Measurements from ENCODE around the gene FRAS1. TPM values are rescaled to one million over a fixed set of nuclear protein-coding genes. Genes with fewer than 3 reads are reported as not detected.

Gene FRAS1
- total and polyA plus RNA-seq, 2 of the 8 experiments (the other 6 are each of a cell fraction or from before 2014, with no cell fraction given): 38.5 to 109 TPM

- no peaks in the 10 kb centered on the region for H3K36me3 ChIP-seq (ENCODE audit: control insufficient read depth in 2 of 4, insufficient read depth in 4 of 4, low read length in 3 of 4)
- H3K23ac ChIP-seq (ENCODE audit: insufficient read length): no peak overlapping the region
- no peak overlapping the region for H2BK120ac ChIP-seq (replicated peaks; ENCODE audit: low read depth, low read length)
- H2BK12ac ChIP-seq (ENCODE audit: low read depth, low read length): no peak overlapping the region; the same call in 1 of the 2 replicates
- POLR2A ChIA-PET (ENCODE audit: partially characterized antibody): interaction anchor here (1.4 kb wide), 1 partner anchor 10 kb away, joined by 3 read pairs; no protein-coding TSS in a partner anchor
- no peaks in the 10 kb centered on the region for H3K27me3 ChIP-seq (replicated peaks in 1 of 4; ENCODE audit: control insufficient read depth in 3 of 4, extremely low read depth in 1 of 4, insufficient read depth in 3 of 4, low read length in 3 of 4)
- H3K4me1 ChIP-seq (replicated peaks in 1 of 4; ENCODE audit: control insufficient read depth in 3 of 4, insufficient read depth in 4 of 4, low read length in 3 of 4): peaks cover 0 to 6% (median 3%) of the 10 kb centered on the region in 4 experiments; a peak in 5 of 7 replicates
- H3K56ac ChIP-seq (replicated peaks; ENCODE audit: insufficient read length, low read depth, low read length): no peak overlapping the region
- no peak for TF ChIP-seq USF2 (IDR thresholded peaks at IDR 0.05; ENCODE audit: low read length)
- TF ChIP-seq KDM1A (IDR thresholded peaks at IDR 0.05; ENCODE audit: borderline replicate concordance, low read length): no peak
- no peak overlapping the region for H4K91ac ChIP-seq (replicated peaks; ENCODE audit: insufficient read length, low read length)
- no peaks in the 10 kb centered on the region for H3K9me3 ChIP-seq (ENCODE audit: insufficient read depth in 2 of 2, low read depth in 1 of 2, low read length in 1 of 2)
- H2AK5ac ChIP-seq (ENCODE audit: low read depth, low read length): no peak overlapping the region
- no peaks in the 10 kb centered on the region for H3K79me1 ChIP-seq (ENCODE audit: low read depth, low read length)
- no peaks in the 10 kb centered on the region for H4K20me1 ChIP-seq (replicated peaks in 1 of 2; ENCODE audit: control insufficient read depth in 1 of 2, insufficient read depth in 2 of 2, low read length in 2 of 2)
- H3K79me2 ChIP-seq (ENCODE audit: control insufficient read depth in 1 of 2, insufficient read depth in 2 of 2, low read length in 2 of 2): no peaks in the 10 kb centered on the region
- no peak overlapping the region for H3K27ac ChIP-seq (ENCODE audit: low read depth, low read length)
- H3K4me3 ChIP-seq (ENCODE audit: extremely low read depth in 1 of 4, insufficient read depth in 2 of 4, low read depth in 3 of 4, low read length in 4 of 4): no peak overlapping the region
- WGBS, 2 experiments (ENCODE audit: extremely low coverage in 1 of 2, insufficient coverage in 1 of 2, insufficient read length in 1 of 2, insufficient replicate concordance in 2 of 2, low coverage in 1 of 2, low lambda C conversion rate in 2 of 2, missing lambda C conversion rate in 1 of 2): 92% methylated on average over 2 of the region's 2 CpGs; no CpG with 5 or more reads in 1 of the 2 experiments
- H3K4me2 ChIP-seq (ENCODE audit: insufficient read depth in 1 of 2, low read depth in 2 of 2, low read length in 2 of 2): no peak overlapping the region
- FAIRE-seq (no peak), DNase-seq (ENCODE audit: low read depth in 1 of 2, low spot score in 2 of 2) (no peak)
- no peak overlapping the region for H2AFZ ChIP-seq (ENCODE audit: low read length)
- no peak overlapping the region for H3K9ac ChIP-seq (replicated peaks in 1 of 4; ENCODE audit: extremely low read depth in 1 of 4, low read depth in 3 of 4, low read length in 3 of 4)
- H3K18ac ChIP-seq (ENCODE audit: extremely low read depth, low read length): no peak overlapping the region
- no peak overlapping the region for H3K14ac ChIP-seq (ENCODE audit: insufficient read length)
- no peak overlapping the region for H4K8ac ChIP-seq (ENCODE audit: extremely low read depth, insufficient read depth, low read length)
- H2BK20ac ChIP-seq (ENCODE audit: low read length): no peak overlapping the region
- H3K4ac ChIP-seq (replicated peaks; ENCODE audit: insufficient read length, low read depth, low read length): no peak overlapping the region
- 0 out of 2 replicates have a peak overlapping the region, but pooled peaks have one; percentile 51 for H2BK15ac ChIP-seq (ENCODE audit: low read length)
- H2BK5ac ChIP-seq (ENCODE audit: low read depth, low read length): no peak overlapping the region
- H3K23me2 ChIP-seq (ENCODE audit: low read depth, low read length): no peaks in the 10 kb centered on the region
- no peak overlapping the region for H4K5ac ChIP-seq (ENCODE audit: insufficient read length, low read depth, low read length)
- CTCF ChIA-PET (ENCODE audit: partially characterized antibody): interaction anchor here (0.6 kb wide), 1 partner anchor 522 kb away, joined by 5 read pairs; no protein-coding TSS in a partner anchor
Observed at GRCh38 chr4:78567500-78568060, 510.5 kb downstream of the FRAS1 start.

Measured in H1 (cell line).